ENCODE data around the gene PPP3CB. TPM values are rescaled to one million over a fixed set of nuclear protein-coding genes. Genes with fewer than 3 reads are reported as not detected.
A peak's percentile ranks its signal among the peaks of the same experiment; 100 is the strongest.

PPP3CB gene
- total RNA-seq, 2 donors from 2014 or later: 47.7 to 51.0 TPM

DNA sequence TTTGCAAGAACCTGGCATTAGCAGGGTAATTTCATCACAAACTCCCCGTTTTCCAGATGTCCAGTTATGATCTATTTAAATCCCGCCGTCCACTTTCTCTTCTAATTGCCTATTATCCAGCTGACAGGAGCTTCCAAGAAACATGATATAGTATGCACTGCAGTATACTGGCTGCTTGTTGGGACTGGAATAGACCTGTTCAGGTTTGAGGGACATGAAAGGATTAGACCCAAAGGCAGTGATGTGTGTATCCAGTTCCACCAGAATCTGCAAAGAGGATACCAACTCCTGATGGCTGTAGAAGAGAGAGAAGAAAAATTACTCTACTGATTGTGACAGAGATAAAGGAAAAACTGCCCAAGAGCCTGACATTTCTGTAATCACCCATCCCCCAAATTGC lies 71.3 kb downstream of the PPP3CB start:
- no peaks in the 10 kb centered on the region for H3K27me3 Mint-ChIP-seq
- H3K27ac Mint-ChIP-seq: no peak overlapping the region
- H3K9me3 Mint-ChIP-seq: no peaks in the 10 kb centered on the region
- no peak overlapping the region for H3K4me3 Mint-ChIP-seq
- H3K4me1 Mint-ChIP-seq (ENCODE audit: low read depth in 2 of 2): no peaks in the 10 kb centered on the region
- no peak for DNase-seq (ENCODE audit: low spot score)
- no peak for ATAC-seq
- H3K36me3 Mint-ChIP-seq: peaks cover 11% of the 10 kb centered on the region

DNA sequence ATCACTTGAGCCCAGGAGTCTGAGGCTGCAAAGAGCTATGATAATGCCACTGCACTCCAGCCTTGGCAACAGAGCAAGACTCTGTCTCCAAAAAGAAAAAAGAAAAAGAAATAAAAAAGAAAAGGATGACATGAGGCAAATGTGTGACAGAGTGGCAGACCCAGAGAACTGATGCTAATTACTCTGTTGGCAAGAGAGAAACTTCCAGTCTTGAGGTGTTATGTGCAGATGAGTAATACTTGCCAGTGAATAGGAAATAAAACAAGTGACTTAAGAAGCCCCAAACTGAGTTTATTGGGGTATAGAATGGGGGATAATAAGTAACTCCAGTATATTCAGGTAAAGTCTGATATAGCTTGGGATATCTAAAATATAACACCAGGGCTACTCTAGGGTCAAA lies 72.5 kb downstream of the PPP3CB start:
- no peak overlapping the region for H3K4me3 Mint-ChIP-seq
- ATAC-seq (peak in 1 of 2 donors; percentile 66), DNase-seq (ENCODE audit: low spot score) (no peak)
- H3K27ac Mint-ChIP-seq: no peak overlapping the region
- H3K27me3 Mint-ChIP-seq: no peaks in the 10 kb centered on the region
- H3K4me1 Mint-ChIP-seq (ENCODE audit: low read depth in 2 of 2): no peaks in the 10 kb centered on the region
- H3K36me3 Mint-ChIP-seq: peaks cover 11% of the 10 kb centered on the region
- no peaks in the 10 kb centered on the region for H3K9me3 Mint-ChIP-seq

DNA sequence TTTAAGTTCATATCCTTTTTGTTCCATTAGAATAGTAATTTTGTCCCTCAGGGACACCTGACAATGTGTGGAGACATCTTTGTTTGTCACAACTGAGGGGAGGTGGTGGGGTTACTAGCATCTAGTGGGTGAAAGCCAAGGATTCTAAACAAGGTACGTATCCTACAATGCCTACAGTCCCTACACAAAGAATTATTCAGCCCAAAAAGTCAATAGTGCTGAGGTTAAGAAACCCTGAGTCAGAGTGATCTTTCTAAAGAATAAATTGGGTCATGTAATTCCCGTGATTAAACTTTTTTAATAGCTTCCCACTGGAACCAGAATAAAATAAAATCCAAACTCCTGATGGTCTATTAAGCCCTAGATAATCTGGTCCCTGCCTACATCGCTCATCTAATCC lies 79.3 kb downstream of the PPP3CB start:
- Mint-ChIP-seq H3K36me3 (no peaks in the 10 kb centered on the region), H3K27me3 (no peaks in the 10 kb centered on the region), H3K9me3 (no peaks in the 10 kb centered on the region), H3K27ac (no peak overlapping the region), H3K4me1 (ENCODE audit: low read depth in 2 of 2) (peaks cover 21 to 28% of the 10 kb centered on the region in 2 donors), H3K4me3 (no peak overlapping the region)
- ATAC-seq (no peak), DNase-seq (ENCODE audit: low spot score) (no peak)

DNA sequence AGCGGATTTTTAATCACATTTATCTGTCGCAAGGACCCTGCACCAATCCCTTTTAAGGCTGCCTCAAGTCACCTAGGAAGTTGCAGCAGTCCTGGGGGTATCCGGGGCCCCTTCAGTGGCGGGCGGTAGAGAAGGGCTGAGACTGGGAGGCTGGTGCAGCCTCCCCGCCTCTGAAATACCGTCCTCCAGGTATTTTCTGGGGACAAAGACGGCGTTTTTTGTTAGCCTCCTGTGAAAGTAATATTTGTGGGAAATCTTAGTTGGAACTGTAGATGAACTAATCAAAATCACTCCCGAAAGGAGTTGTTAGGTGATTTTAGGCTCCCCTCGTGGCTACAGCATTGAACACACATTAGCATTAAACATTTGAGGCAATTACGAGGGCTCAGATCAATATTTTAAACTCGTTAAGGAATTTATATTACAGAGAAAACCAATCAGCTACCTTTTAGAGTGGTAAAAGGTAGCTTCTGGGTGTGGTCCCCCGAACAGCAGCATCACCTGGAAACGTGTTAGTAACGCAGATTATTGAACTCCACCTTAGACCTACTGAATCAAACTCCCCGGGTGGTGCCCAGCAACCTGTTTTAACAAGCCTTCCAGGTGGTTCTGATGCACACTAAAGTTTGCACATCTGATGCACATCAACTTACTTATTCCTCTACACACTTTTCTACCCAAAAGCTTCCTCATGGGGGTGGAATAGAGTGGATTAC lies 81.4 kb downstream of the PPP3CB start:
- Mint-ChIP-seq H3K9me3 (no peaks in the 10 kb centered on the region), H3K4me3 (peak overlapping the region; percentile 98), H3K27ac (peak overlapping the region in 1 of 2 donors; percentile 72), H3K27me3 (no peaks in the 10 kb centered on the region), H3K36me3 (peaks cover 7% of the 10 kb centered on the region), H3K4me1 (ENCODE audit: low read depth in 2 of 2) (peaks cover 33 to 38% of the 10 kb centered on the region in 2 donors)
- ATAC-seq (no peak), DNase-seq (ENCODE audit: low spot score) (no peak)

DNA sequence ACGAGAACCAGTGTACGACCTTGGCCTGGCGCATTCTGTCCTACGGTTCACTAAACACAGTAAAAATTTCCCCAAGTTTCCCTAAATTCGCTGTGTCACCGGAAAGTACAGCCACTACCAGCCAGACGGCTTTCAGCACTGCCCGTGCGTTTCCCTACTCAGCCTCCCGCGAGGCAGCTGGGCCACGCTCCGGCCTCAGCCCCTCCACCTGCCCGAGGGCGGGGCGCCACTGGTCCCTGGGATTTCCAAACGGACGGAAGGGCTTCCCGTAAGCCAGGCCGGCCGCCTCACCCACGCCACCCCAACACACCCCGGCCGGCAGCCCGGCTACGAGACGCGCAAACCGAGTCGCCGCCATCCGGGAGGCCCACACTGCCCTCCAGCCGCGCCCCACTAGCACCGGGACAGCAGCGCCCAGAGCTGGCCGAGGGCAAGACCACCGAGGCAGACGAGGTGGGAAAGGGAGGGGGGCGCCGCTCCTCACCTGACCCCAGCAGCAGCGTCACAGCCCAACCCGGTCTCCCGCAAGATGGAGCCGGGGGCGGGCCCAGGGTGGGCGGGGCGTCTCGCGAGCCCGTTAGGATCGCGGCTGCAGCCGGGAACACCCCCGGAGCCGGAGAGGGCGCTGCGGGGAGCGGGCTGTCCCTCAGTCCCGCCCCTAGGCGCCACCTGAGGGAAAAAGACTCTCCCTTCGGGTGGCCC lies 82.1 kb downstream of the PPP3CB start, which contains the start of gene ANXA7:
ANXA7 (minus strand) TSS at position 531 of the 702 bp plus-strand sequence. CDS start 13,202 bp downstream, outside the sequence.
- peaks cover 37 to 45% of the 10 kb centered on the region in 2 donors for H3K4me1 Mint-ChIP-seq (ENCODE audit: low read depth in 2 of 2)

DNA sequence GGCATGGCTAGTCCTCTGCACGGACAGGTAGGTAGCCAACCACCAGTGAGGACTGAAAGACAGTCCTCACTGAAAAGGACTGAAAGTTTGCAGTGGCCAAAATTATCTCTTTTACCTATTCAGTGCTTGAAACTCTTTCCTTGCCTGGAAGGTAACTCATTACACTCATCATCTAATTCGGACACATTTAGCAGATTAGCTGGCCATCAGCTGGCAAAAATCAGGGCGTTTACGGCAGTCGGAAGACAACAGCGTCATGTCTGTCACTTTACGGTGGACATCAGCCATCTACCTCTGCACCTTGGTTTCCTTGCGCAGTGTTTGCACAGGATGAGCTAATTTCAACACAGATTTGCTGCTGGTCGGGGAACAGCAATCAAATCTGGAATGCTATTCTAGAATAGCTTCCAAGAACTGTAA lies 82.7 kb downstream of the PPP3CB start:
- H3K36me3 Mint-ChIP-seq: peaks cover 7% of the 10 kb centered on the region
- no peaks in the 10 kb centered on the region for H3K9me3 Mint-ChIP-seq
- peak overlapping the region; percentile 98 for H3K4me3 Mint-ChIP-seq
- no peak for DNase-seq (ENCODE audit: low spot score)
- peaks cover 38 to 45% of the 10 kb centered on the region in 2 donors for H3K4me1 Mint-ChIP-seq (ENCODE audit: low read depth in 2 of 2)
- peak; percentile 43 to 63 for ATAC-seq
- H3K27ac Mint-ChIP-seq: peak overlapping the region; percentile 90 to 97
- H3K27me3 Mint-ChIP-seq: no peaks in the 10 kb centered on the region

More for the DNA sequence above, 82.1 kb downstream of the PPP3CB start, which contains the start of gene ANXA7:
- H3K27me3 Mint-ChIP-seq: no peaks in the 10 kb centered on the region
- H3K27ac Mint-ChIP-seq: peak within 1 kb of the TSS; percentile 90 to 97
- peak within 1 kb of the TSS; percentile 98 for H3K4me3 Mint-ChIP-seq
- ATAC-seq (peak; percentile 98 to 99), DNase-seq (ENCODE audit: low spot score) (peak; percentile 92)
- peaks cover 7% of the 10 kb centered on the region for H3K36me3 Mint-ChIP-seq
- no peaks in the 10 kb centered on the region for H3K9me3 Mint-ChIP-seq

DNA sequence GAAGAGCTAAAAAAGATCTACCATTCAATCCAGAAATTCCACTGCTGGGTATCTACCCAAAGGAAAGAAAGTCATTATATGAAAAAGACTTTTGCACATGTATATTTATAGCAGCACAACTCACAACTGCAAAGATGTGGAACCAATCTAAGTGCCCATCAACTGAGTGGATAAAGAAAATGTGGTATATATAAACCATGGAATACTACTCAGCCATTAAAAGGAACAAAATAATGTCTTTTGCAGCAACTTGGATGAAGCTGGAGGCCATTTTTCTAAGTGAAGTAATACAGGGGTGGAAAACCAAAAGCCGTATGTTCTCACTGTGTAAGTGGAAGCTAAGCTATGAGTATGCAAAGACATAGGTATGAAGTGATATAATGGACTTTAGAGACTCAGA lies 84.9 kb downstream of the PPP3CB start:
- H3K27ac Mint-ChIP-seq: no peak overlapping the region
- no peaks in the 10 kb centered on the region for H3K9me3 Mint-ChIP-seq
- no peaks in the 10 kb centered on the region for H3K27me3 Mint-ChIP-seq
- H3K4me3 Mint-ChIP-seq: no peak overlapping the region
- ATAC-seq (no peak), DNase-seq (ENCODE audit: low spot score) (no peak)
- peaks cover 15% of the 10 kb centered on the region for H3K36me3 Mint-ChIP-seq
- peaks cover 51 to 64% of the 10 kb centered on the region in 2 donors for H3K4me1 Mint-ChIP-seq (ENCODE audit: low read depth in 2 of 2)

DNA sequence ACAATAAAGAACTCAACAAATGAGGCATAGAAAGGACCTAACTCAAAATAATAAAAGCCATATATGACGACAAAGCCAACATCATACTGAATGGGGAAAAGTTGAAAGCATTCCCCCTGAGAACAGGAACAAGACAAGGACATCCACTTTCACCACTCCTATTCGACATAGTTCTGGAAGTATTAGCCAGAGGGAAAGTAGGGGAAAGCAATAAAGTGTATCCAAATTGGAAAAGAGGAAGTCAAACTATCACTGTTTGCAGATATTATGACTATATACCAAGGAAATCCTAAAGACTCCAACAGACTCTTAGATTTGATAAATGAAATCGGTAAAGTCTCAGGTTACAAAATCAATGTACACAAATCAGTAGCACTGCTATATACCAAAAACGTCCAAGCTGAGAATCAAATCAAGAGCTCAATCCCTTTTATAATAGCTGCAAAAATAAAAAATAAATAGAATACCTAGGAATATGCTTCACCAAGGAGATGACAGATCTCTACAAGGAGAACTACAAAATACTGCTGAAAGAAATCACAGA lies 86.8 kb downstream of the PPP3CB start:
- Mint-ChIP-seq H3K27me3 (no peaks in the 10 kb centered on the region), H3K9me3 (no peaks in the 10 kb centered on the region), H3K4me3 (no peak overlapping the region), H3K27ac (no peak overlapping the region), H3K36me3 (peaks cover 15% of the 10 kb centered on the region), H3K4me1 (ENCODE audit: low read depth in 2 of 2) (peaks cover 47 to 51% of the 10 kb centered on the region in 2 donors)
- ATAC-seq: no peak
- DNase-seq (ENCODE audit: low spot score): no peak

DNA sequence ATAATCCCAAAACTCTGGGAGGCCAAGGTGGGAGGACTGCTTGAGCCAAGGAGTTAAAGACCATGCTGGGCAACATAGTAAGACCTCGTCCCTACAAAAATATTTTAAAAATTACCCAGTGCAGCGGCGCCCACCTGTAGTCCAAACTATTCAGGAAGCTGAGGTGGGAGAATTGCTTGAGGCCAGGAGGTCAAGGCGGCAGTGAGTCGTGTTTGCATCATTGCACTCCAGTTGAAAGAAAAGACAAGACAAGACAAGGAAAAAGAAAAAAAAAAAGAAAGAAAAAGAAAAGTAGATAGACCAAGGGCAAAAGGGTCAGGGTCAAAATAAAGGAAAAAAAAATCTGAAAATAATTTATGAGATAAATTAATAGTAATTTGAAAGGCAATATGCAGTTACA lies 87.8 kb downstream of the PPP3CB start:
- peaks cover 47 to 50% of the 10 kb centered on the region in 2 donors for H3K4me1 Mint-ChIP-seq (ENCODE audit: low read depth in 2 of 2)

DNA sequence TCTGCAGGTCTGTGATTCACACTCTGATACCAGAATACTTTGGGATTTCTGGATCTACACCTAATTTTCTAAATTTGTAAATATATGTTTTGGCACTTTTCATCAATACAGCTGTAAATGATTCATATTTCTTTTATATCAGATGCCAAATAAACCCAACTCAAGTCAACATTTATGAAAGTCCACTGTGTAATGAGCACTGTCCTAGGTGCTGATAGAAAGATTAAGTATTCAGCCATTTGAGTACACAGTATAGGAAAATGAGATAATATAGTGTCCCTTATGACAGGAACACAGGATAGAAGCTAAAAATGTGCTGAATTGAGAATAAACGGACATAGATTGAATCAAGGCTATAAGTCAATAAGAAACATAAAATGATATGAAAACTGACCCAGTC lies 88.3 kb downstream of the PPP3CB start:
- no peaks in the 10 kb centered on the region for H3K9me3 Mint-ChIP-seq
- no peak overlapping the region for H3K4me3 Mint-ChIP-seq
- DNase-seq (ENCODE audit: low spot score) (no peak), ATAC-seq (no peak)
- peaks cover 42 to 51% of the 10 kb centered on the region in 2 donors for H3K4me1 Mint-ChIP-seq (ENCODE audit: low read depth in 2 of 2)
- no peaks in the 10 kb centered on the region for H3K27me3 Mint-ChIP-seq
- peaks cover 15% of the 10 kb centered on the region for H3K36me3 Mint-ChIP-seq
- no peak overlapping the region for H3K27ac Mint-ChIP-seq

More for the DNA sequence above, 87.8 kb downstream of the PPP3CB start:
- Mint-ChIP-seq H3K4me3 (no peak overlapping the region), H3K27me3 (no peaks in the 10 kb centered on the region), H3K36me3 (peaks cover 15% of the 10 kb centered on the region), H3K27ac (no peak overlapping the region), H3K9me3 (no peaks in the 10 kb centered on the region)
- ATAC-seq (no peak), DNase-seq (ENCODE audit: low spot score) (no peak)

DNA sequence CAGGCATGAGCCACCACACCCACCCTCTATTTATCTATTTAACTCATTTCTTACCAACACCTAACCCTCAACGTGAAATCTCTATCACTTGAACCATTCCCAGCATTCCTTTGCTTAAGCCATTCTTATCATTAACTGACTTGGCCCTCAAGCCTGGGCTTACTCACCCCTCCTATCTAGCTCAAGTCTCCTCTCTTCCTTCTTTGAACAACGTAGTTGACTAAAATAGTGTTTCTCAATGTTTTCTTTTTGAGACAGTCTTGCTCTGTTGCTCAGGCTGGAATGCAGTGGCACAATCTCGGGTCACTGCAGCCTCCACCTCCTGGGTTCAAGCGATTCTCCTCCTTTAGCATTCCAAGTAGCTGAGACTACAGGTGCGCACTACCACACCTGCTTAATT lies 89.0 kb downstream of the PPP3CB start:
- ATAC-seq (no peak), DNase-seq (ENCODE audit: low spot score) (no peak)
- no peaks in the 10 kb centered on the region for H3K9me3 Mint-ChIP-seq
- H3K27me3 Mint-ChIP-seq: no peaks in the 10 kb centered on the region
- peaks cover 39 to 48% of the 10 kb centered on the region in 2 donors for H3K4me1 Mint-ChIP-seq (ENCODE audit: low read depth in 2 of 2)
- peaks cover 15% of the 10 kb centered on the region for H3K36me3 Mint-ChIP-seq
- H3K27ac Mint-ChIP-seq: no peak overlapping the region
- no peak overlapping the region for H3K4me3 Mint-ChIP-seq

DNA sequence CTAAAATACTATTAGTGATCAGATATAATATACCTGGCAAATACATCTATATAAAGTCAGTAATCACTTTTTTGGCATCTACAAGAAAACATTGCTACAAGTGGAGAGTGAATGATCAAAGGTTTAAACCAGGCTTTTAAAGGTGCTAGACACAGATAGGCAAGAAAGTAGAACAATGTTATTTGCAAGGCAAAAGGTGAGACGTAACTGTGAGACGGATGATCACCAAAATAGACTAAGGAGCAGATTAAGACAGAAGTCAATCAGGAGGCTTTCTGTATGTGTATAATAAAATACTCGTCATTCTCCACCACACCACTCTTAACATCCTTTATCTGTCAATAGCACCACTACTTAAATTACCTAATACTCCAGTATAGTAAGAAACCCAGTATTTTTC lies 90.3 kb downstream of the PPP3CB start:
- H3K4me3 Mint-ChIP-seq: no peak overlapping the region
- ATAC-seq: no peak
- no peak for DNase-seq (ENCODE audit: low spot score)
- H3K4me1 Mint-ChIP-seq (ENCODE audit: low read depth in 2 of 2): peaks cover 34 to 46% of the 10 kb centered on the region in 2 donors
- H3K27me3 Mint-ChIP-seq: no peaks in the 10 kb centered on the region
- no peak overlapping the region for H3K27ac Mint-ChIP-seq
- H3K36me3 Mint-ChIP-seq: peaks cover 15% of the 10 kb centered on the region
- no peaks in the 10 kb centered on the region for H3K9me3 Mint-ChIP-seq

DNA sequence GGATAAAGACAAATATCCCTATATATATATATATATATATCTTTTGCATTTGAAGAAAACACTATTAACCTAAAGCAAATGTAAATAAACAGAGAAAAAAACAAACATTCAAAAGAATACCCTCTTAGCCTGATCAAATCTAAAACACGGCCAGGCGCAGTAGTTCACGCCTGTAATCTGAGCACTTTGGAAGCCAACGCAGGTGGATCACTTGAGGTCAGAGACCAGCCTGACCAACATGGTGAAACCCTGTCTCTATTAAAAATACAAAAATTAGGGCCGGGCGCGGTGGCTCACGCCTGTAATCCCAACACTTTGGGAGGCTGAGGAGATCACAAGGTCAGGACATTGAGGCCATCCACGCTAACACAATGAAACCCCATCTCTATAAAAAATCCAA lies 91.1 kb downstream of the PPP3CB start:
- Mint-ChIP-seq H3K27me3 (no peaks in the 10 kb centered on the region), H3K9me3 (no peaks in the 10 kb centered on the region), H3K4me1 (ENCODE audit: low read depth in 2 of 2) (peaks cover 29 to 40% of the 10 kb centered on the region in 2 donors), H3K27ac (no peak overlapping the region), H3K4me3 (no peak overlapping the region), H3K36me3 (peaks cover 11% of the 10 kb centered on the region)
- no peak for ATAC-seq
- DNase-seq (ENCODE audit: low spot score): no peak

DNA sequence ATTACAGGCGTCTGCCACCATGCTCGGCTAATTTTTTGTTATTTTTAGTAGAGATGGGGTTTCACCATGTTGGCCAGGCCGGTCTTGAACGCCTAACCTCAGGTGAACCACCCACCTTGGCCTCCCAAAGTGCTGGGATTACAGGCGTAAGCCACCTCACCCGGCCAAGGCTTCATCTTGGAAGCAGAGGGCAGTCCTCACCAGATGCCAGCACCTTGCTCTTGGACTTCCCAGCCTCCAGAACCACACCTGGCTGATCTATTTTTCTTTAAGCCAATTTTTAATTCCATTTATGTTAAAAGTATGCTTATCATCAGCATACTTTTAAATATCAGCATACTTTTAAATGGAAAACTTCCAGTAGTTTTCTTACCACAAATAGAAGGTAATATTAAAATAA lies 94.2 kb downstream of the PPP3CB start:
- H3K9me3 Mint-ChIP-seq: no peaks in the 10 kb centered on the region
- no peak overlapping the region for H3K27ac Mint-ChIP-seq
- H3K4me1 Mint-ChIP-seq (ENCODE audit: low read depth in 2 of 2): peaks cover 6 to 22% of the 10 kb centered on the region in 2 donors
- ATAC-seq (no peak), DNase-seq (ENCODE audit: low spot score) (no peak)
- no peaks in the 10 kb centered on the region for H3K36me3 Mint-ChIP-seq
- H3K27me3 Mint-ChIP-seq: no peaks in the 10 kb centered on the region
- H3K4me3 Mint-ChIP-seq: no peak overlapping the region
